ENCODE measurements around the gene LASP1.

GRCh38 chr17:38874505-38875400 lies 4.9 kb downstream of the LASP1 start:
- TF ChIP-seq CTCF (IDR thresholded peaks at IDR 0.05; ENCODE audit: low read length) (no peak), EZH2 (IDR thresholded peaks at IDR 0.05; ENCODE audit: borderline replicate concordance, low read length) (no peak)
